ENCODE data around the gene NPC2.

Gene NPC2

GRCh38 chr14:74519316-74520074 lies 26.4 kb upstream of the NPC2 start:
- no peak for DNase-seq (ENCODE audit: low read depth)

- DNase-seq (ENCODE audit: low read depth) = no peak
Observed at GRCh38 chr14:74518221-74518620, 25.1 kb upstream of the NPC2 start.

- DNase-seq (ENCODE audit: low read depth) = no peak
Observed at GRCh38 chr14:74517731-74518130, 24.6 kb upstream of the NPC2 start.

GRCh38 chr14:74516451-74517160 lies 23.5 kb upstream of the NPC2 start:
- no peak for DNase-seq (ENCODE audit: low read depth)

GRCh38 chr14:74515891-74516412 lies 22.8 kb upstream of the NPC2 start:
- DNase-seq (ENCODE audit: low read depth) = no peak

GRCh38 chr14:74514471-74514941 lies 21.4 kb upstream of the NPC2 start:
- DNase-seq (ENCODE audit: low read depth) = peak; percentile 59

GRCh38 chr14:74511966-74512830 lies 19.1 kb upstream of the NPC2 start:
- no peak for DNase-seq (ENCODE audit: low read depth)

GRCh38 chr14:74510959-74511409 lies 17.9 kb upstream of the NPC2 start:
- peak; percentile 58 for DNase-seq (ENCODE audit: low read depth)

GRCh38 chr14:74510223-74510931 lies 17.3 kb upstream of the NPC2 start:
- DNase-seq (ENCODE audit: low read depth) = no peak

GRCh38 chr14:74509587-74510222 lies 16.6 kb upstream of the NPC2 start:
- DNase-seq (ENCODE audit: low read depth) = no peak

GRCh38 chr14:74508844-74509428 lies 15.8 kb upstream of the NPC2 start:
- DNase-seq (ENCODE audit: low read depth) = no peak

GRCh38 chr14:74508292-74508731 lies 15.2 kb upstream of the NPC2 start:
- no peak for DNase-seq (ENCODE audit: low read depth)

- DNase-seq (ENCODE audit: low read depth) = no peak
Observed at GRCh38 chr14:74507840-74508239, 14.7 kb upstream of the NPC2 start.

GRCh38 chr14:74507085-74507484 lies 14.0 kb upstream of the NPC2 start:
- no peak for DNase-seq (ENCODE audit: low read depth)

GRCh38 chr14:74506411-74506851 lies 13.3 kb upstream of the NPC2 start:
- DNase-seq (ENCODE audit: low read depth) = no peak

- no peak for DNase-seq (ENCODE audit: low read depth)
Observed at GRCh38 chr14:74505831-74506230, 12.7 kb upstream of the NPC2 start.

- DNase-seq (ENCODE audit: low read depth) = no peak
Observed at GRCh38 chr14:74504874-74505720, 12.0 kb upstream of the NPC2 start.

- DNase-seq (ENCODE audit: low read depth) = no peak
Observed at GRCh38 chr14:74504412-74504811, 11.3 kb upstream of the NPC2 start.

- no peak for DNase-seq (ENCODE audit: low read depth)
Observed at GRCh38 chr14:74503938-74504335, 10.8 kb upstream of the NPC2 start.
